HG02840 (cell line): Measurements from ENCODE around the gene NMB.

Experiments
- ATAC-seq: cut with Tn5 transposase; IDR thresholded peaks from one replicate; pipeline ENCODE4 v1.9.1; 2021; ENCODE audit warnings: mild to moderate bottlenecking, moderate library complexity, moderate number of reproducible peaks; ENCODE audit not compliant: unreplicated experiment, low FRiP score

The NMB gene

GRCh38 chr15:84621358-84621979 lies 36.5 kb downstream of the NMB start:
- ATAC-seq, result no peak

- ATAC-seq, result no peak
Observed at GRCh38 chr15:84620626-84621025, 37.4 kb downstream of the NMB start.

- ATAC-seq, result no peak
Observed at GRCh38 chr15:84616235-84616634, 41.8 kb downstream of the NMB start.

- no peak for ATAC-seq
Observed at GRCh38 chr15:84611631-84612030, 46.4 kb downstream of the NMB start.

- no peak for ATAC-seq
Observed at GRCh38 chr15:84609818-84610525, 48.0 kb downstream of the NMB start.

- no peak for ATAC-seq
Observed at GRCh38 chr15:84608707-84609284, 49.2 kb downstream of the NMB start.

- ATAC-seq, result no peak
Observed at GRCh38 chr15:84606653-84607120, 51.3 kb downstream of the NMB start.

GRCh38 chr15:84605554-84605882 lies 52.5 kb downstream of the NMB start:
- no peak for ATAC-seq
